Measurements from ENCODE around the gene PLPP3.

PLPP3 gene

DNA sequence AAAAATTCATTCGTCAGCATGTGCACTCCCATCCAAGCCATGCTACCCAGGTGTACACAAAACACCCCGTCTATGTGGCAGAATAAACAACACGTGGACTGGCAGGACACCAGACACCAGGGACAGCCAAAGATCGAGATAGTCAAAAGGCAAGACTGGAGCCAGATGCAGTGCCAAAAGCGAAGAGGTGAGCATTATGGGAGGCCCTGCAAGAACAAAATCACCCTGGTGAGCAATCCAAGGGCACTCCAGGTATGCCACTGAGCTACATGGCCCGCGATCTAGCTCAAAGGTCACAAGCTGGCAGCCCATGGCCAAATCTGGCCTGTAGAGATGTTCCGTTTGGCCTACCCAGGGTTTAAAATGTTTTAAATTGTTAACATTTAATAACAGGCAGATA, 33.7 kb downstream of the PLPP3 start:
- no peak for DNase-seq

DNA sequence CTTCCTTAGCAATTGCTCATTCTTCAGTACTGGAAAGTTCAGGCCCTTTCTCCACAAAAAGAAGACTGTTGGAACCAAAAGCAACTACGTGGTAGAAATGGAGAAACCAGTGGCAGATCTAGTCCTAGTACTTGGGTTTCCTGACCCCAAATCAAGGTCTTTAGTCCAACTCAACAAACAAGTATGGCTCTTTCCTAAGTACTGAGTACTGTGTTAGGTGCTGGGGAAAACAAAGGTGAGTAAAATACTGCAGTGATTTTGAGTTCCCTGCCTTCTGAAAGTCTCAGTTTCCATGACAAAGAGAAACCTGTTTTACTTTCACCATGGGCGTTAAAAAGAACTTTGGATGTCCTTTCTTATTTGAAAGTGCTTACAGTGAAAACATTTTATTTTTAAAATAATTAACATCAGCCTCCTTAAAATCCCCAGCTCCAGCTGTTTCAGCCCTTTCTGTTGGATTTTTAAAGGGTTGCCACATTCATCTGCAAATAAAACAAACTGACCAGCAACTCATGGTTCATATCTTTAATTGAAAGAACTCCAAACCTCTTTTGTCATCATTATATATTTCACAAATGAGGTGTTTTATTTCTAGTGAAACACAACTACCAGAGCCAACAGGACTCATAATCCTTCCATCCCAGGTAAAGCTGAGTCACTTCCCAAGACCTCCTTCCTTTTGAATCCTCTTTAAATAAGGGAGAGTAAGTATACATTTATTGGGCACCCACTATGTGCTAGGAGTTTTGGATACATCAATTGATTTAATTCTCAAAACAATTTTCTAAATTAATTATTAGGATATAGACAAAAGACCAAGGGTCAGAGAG, 35.4 kb downstream of the PLPP3 start:
- no peak for DNase-seq

DNA sequence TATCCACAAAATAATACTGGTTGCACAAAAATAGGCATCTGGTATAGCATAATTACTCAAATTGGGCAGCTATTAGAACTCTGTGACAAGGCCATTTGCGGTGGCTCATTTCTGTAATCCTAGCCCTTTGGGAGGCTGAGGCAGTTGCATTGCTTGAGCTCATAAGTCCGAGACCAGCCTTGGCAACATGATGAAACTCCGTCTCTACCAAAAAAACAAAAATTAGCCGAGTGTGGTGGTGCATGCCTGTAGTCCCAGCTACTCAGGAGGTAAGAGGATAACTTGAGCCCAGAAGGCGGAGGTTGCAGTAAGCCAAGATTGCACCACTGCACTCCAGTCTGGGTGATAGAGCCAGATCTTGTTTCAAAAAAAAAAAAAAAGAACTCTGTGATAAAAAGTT, 36.7 kb downstream of the PLPP3 start:
- no peak for DNase-seq

DNA sequence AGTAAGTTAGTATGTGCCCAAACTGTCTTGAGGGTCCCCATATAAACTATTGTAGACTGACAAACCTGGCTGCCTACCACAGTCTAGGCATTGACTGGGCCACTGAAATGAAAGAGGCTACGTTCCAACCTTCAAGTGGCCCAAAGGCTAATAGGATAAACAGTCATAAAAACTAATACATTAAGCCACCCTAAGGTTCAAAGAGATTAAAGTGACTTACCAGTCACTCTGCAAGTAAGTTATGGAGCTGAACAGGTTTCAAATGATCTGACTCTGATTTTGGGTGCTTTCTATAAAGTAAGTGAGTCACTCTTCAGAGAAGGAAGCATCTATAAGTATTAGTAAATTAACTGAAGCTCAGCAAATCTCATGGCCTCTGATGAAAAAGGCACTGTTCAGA, 38.0 kb downstream of the PLPP3 start:
- no peak for DNase-seq

DNA sequence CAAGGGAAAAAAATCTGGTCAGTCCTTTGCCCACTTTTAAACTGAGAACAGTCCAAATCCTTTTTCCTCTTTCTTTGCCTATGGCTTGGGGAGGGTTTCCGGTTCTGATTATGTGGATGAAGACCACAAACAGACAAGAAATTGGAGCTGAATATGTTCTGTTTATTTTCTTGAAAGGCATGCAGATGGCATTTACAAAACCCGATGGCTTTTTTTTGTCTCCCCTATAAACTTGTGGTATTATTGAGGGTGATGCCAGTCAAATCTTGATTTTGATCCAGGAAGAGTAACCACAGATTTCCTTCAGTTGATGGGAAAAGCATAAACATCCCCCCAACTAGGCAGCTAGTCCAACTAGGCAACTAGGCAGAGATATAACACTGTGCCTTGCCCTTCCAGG, 38.9 kb downstream of the PLPP3 start:
- DNase-seq = no peak

DNA sequence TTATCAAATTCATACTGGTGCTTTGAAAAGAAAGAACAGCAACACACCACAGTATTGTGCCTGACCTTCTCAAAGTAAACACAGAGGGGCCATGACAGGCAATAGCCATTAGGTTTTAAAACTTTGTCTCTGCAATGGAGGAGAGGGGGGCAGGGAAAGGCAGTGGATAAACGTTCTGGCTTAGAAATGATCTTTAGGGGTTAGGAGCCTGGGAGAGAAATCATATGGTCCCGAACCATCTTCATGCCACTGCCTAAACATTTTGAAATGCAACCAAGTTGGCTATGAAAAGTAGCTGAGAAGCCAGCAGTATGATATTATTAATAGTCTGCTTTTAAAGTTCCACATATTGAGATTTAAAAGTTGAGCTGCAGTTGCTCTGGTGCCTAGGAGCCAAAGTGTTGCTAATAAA, 39.8 kb downstream of the PLPP3 start:
- no peak for DNase-seq

DNA sequence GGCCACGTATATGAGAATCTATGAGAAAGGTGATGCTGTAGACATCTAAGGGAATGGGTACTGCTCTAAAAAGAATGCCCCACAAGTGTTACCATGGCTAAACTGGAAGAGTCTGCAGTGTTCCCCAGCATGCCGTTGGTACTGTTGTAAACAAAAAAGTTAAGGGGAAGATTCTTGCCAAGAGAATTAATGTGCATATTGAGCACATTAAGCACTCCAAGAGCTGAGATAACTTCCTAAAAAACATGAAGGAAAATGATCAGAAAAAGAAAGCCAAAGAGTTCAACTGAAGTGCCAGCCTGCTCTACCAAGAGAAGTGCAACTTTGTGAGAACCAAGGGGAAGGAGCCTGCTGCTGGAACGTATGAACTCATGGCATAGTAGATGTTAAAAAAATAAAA, 40.8 kb downstream of the PLPP3 start:
- no peak for DNase-seq

DNA sequence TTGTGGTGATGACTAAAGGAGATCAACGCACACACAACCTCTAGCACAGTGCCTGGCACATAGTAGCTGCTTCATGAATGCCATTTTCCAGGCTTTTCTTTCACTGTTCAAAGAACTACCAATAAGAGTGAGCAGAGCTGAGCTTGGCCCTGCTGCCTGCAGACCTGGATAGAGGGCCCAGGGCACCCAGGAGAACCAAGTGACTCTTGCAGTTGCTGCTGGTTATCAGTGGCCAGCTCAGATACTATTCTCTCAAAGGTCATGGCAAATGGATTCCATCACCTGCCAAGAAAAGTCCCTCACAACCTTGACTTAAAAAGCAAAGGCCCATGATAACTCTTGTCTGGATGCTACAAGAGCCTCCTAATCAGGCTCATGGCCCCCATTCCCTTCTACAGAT, 41.7 kb downstream of the PLPP3 start:
- no peak for DNase-seq

DNA sequence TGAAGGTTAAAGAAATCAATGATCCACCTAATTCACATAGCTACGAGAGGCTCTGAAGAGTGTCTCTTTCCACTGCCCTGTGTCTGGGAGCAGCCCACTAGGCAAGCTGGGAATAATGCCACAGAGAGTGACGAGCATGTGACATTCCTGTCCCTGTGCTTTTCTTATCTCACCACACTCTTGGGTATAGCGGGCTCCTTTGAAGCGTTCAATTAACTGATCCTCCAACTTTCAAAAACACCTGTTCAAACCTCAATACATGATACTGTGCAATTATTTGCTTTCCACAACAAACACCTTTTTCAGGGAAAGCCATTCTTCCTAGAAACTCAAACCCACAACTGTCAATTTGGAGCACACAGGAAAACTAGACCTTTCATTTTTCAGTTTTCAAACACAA, 43.4 kb downstream of the PLPP3 start:
- no peak for DNase-seq

DNA sequence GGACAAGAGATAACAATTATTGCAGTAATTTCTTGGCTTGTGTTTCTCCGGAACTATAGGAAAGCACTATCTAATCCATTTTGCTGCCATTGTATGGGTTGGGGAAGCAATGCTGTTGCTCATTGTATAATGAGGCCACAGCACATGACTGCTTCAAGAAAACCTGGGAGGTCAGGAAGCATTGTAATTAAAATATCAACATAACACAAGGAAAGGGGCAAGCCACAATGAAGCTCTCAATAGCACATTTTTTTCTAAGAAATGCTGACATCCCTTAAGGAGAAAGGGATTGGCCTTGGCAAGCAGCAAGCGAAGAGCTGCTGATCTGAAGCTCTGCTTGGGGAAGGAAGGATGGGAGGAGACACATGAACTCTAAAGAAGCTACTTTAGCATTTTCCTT, 44.0 kb downstream of the PLPP3 start:
- DNase-seq = no peak

DNA sequence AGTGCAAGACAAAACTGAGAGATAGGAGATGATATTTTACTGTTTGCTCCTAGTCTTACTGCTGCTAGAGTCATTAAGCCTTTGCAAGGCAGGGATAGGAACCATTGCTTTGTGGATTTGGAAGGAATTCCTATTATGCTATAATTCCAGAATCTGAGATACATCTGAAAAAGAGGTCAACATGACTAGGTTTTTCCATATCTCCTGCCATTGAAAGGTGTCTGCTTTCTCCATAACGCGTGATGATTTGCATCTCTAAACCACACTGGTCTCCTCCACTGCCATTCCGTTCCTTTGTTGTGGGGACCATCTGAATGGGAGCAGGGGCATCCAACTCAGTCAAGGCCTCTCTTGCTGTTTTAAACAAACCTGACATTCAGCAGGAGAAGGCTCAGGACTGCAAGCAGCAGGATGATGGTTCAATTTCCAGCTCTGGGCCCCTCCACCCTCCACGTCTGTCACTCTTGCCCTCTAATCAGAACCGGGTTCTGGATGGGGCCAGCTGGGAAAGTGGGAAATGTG, 45.2 kb downstream of the PLPP3 start:
- DNase-seq = no peak

DNA sequence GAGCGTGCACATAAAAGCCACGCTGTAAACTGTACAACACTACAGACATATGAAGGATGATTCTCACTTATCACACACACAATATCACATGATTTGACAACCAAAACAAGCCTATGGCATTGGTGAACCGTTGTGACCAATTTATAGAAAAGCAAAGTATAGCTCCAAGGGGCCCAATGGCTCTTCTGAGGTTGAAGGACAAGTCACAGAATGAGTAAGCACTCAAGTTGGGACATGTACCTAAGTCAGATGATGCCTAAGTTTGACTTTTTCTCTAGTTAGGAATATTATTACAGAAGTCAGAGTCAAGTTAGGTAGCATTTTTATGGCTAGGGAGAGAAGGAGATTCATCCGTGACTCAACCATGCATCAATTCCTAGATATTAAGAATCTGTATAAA, 45.7 kb downstream of the PLPP3 start:
- DNase-seq = no peak

DNA sequence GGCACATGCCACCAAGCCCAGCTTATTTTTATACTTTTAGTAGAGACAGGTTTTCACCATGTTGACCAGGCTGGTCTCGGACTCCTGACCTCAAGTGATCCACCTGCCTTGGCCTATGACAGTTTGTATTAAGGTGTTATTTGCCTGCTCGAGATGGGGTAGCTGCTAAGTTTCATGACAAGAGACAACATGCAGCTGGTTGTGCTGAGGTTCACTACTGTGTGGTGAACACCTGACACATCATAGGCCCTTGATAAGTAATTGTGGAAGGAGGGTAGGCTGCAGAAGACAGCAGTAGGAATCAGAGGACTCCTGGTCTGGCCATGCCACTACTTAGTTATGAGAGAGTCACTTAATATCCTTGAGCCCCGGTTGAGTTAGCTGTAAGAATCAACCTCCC, 46.2 kb downstream of the PLPP3 start:
- no peak for DNase-seq

DNA sequence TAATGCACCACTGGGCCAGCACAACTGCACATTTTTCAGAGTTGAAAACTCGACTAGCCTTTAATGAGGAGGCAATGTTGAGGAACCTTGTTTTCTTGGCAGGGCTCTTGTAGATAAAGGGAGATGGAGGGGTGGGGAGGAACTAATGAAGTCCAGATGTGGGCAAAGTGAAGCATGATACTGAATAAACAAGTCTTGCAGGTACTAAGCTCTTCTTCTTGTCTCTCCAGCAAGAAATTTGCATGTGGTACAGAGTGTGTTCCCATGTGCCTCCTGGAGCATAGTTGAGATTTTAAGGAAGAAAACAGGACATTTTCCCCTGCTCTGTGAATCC, 47.0 kb downstream of the PLPP3 start:
- no peak for DNase-seq

DNA sequence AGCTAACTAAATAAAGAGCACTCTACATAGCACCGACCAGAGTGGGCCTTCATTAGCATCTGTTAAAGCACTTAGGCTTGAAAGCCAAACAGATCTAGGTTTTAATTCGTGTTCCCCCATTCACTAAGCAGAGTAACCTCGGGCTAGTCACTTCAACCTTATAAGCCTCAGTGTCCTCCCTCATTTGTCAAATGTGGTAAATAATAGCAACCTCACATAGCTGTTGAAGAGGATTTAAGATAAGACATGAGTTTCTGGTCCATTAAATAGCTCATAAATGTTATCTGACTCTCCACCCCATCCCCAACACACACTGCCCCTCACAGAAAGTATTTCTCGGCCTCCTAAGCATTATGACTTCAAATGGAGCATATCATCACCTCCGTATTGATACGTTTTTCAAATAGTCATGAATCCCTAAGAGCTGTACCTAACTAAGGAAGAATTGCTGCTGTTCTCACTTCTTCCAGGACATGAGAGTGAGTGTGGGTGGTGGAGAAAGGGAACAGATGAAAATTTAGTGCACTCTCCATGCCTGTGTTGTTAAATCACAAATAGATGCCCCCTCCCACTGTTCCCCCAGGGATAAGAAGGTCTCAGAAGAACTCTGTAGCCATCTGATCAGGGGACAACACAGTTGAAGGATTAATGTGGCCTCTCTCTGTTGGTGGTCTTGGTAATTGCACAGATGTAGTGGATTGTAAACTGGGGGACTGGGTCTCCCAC, 47.6 kb downstream of the PLPP3 start:
- DNase-seq = no peak

DNA sequence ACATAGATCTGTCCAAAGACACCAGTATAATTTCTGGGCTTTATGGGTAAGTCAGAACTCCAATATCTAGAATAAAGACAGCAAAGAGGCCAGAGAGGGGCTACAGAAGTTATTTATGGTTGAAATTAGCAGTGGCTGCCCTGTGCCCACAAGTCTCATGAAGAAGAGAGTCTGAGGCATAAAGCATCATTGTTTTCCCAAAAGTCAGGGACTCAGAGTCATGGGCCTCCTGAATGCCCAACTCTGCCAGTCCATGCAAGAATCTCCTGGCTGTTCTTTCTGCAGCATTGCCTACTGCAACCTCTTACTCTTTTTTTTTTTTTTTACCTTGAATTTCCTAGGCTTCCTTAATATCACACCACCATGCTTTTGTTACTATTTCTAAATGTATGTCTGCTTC, 49.6 kb downstream of the PLPP3 start:
- DNase-seq = no peak

DNA sequence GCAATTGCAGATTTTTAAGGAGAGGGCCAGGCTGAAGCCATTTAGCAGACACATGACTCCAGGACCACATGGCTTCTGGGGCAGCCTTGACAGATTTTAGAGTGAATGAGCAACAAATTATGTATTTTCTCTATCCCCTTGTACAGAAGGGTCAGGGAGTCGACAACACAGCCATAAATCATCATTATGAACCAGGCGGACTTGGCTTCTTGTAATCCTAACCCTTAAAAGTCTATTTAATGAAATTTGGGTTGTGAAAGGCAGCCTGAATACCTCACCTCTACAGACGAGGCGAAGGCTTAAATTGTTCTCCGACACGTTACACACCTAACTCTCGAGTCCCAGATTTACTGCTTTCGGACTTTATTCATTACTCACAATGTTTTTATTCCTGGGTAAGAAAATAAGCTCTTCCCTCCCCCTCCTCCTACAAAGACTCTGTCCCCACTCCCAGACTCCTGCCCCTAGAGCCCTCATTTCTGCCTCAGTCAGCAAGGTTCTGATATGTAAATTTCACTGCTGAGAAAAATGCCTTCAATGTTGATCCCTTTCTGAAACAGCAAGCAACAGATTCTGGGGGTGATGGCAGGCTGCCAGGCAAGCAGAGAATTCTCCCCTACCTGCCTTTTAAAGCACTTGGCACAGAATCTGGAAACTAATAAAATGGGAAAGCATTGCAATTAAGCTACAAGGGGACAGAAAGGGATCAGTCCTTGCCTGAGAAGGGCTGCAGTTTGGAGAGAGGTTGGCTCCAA, 51.6 kb downstream of the PLPP3 start:
- no peak for DNase-seq

DNA sequence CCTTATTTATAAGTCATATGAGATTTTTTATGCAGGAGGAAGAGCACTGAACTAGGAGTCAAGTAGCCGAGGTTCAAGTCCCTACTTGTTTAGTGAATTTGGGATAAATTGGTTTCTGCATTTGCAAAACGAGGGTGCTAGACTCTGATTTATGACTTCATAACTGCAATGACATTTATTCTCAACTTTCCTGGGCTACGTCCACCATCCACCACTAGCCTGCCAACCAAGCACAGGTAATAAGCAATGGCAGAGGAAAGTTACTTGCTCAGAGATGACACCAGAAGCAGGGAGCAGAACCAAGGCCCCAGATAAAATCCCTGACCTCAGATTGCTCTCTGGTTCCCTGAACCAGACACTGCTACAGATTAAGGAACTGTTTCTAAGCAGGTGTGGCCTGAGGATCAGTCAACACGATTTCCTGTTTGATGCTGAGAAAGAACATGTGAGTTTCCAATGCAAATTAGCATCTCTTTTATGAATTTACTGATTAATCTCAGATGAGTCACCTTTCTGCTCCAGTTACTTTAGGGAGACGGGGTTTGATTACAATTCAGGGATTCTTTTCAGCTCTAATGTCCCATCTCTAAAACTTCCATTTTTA, 52.7 kb downstream of the PLPP3 start:
- DNase-seq = no peak

DNA sequence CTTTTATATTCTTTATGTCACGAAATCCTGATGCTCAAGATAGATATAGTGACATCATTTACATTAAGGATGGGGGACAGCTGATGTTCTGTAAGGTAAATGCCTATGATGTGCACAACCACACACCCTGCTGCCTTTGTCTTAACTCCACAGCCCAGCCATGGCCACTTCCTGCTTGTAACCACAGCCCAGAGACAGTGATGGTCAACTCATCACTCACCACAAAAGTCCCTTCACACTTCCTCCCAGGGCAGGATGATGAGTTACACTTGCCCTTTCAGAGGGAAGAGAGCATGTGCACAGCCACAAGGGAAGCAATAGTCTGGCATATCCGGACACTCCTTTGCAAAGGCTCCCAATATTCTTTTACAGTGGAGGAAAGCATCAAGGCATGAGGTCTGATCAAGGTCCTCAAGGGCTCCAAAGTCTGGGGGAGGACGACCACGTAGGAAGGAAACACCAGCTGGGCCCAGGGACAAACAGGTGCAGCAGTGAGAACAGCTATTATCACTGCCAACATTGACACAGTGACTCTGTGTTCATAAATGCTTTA, 53.8 kb downstream of the PLPP3 start:
- DNase-seq = no peak

DNA sequence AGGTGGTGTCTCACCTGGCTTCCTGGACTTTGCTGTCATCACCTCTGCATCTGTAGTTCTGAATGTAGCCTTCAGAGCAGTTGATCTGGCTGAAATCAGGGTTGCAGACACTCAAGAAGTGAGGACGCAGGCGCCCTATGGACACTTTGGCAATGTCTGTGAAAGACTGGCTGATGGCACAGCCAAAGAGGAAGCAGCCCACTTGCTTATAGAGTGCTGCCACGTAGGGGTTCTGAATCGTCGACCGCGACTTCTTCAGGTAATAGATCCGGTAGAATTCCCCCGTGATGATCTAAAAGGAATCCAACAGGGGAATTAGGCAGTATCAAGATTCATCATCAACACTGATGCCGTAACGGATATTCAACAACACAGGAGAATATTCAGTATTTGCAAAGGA, 55.1 kb downstream of the PLPP3 start:
- no peak for DNase-seq

DNA sequence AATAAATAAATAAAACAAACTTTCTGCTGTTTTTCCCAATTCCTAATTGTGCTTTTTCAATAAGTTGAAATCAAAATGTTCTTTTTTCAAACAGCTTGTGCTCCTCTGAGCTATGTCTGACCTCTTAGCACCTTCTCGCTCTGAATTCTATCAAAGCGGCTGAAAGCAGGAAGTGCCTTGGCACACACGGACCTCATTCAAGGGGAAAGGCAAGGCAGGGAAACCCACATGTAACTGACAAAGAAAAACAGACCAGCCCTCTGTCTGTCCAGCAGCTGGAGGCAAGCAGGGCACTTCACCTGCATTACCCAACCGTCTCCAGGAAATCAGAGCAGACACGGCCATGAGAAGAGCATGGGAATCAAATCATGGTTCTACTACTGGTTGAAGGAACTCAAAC, 56.7 kb downstream of the PLPP3 start:
- DNase-seq = no peak

DNA sequence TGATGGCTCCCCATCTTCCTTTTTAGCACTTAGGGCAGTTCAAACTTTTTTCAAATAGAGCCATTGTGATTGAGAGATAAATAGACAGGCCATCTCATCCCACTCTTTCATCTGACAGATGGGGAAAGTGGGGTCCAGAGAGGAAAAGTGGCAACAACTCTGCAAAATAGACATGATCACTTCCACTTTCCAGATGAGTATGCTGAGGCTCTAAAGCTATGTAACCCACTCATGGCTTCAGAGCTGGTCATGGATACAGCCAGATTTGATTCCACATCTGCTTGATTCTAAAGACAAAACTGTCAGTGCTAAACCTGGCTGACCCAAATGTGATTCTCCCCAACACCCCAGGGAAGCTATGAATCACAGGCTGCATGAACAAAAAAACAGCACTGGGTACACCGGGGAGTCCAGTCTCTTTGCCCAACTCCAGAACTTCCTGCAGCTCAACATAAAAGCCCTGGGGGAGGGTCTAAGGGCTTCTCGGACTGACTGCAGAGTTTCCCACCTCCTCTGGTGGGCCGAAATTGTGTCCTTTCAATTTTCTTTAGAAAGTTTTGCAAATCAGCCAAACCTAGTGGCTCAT, 59.3 kb downstream of the PLPP3 start:
- no peak for DNase-seq
